ENCODE measurements around the gene LYSMD1.
A peak's percentile ranks its signal among the peaks of the same experiment; 100 is the strongest.

The LYSMD1 gene

DNA sequence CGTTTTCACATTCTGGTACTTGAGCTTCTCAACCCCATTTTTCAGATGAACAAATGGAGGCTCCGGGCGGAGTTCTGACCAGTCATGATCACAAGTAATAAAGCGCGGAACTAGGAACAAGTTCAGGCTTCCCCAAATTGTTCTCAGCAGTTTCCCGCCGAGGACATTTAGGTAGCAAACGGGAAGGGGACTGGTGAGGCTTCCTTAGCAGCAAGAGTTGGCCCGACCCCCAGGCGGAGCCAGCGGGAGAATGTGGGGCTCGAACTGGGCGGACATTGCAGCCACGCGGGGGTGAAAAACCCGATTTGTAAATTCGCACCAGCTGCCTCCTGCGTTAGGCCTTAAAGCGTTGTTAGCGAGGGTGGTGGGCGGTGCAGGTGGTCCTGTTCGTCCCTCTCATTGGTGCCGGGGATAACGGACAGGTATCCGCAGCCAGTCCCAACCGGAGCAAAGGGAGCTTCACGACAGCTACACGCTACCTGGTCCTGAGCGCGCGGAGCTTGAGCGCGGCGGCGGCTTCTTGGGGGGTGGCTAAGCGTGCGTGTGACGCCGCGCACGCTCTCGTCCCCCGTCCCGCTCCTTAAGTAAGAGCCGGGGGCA, 34.6 kb downstream of the LYSMD1 start:
- TF ChIP-seq JUND (IDR thresholded peaks at IDR 0.05; ENCODE audit: low read depth) = no peak
- in situ Hi-C loops (cut with HindIII; ENCODE audit: low pct_unique_long_range_greater_than_20kb, low sequenced_read_pairs) = no loop called here
- no peak for DNase-seq (ENCODE audit: low read depth in 1 of 2, low spot score in 1 of 2)

GRCh38 chr1:151128800-151129199, 36.9 kb downstream of the LYSMD1 start:
- in situ Hi-C loops (cut with HindIII; ENCODE audit: low pct_unique_long_range_greater_than_20kb, low sequenced_read_pairs) = no loop called here
- DNase-seq (ENCODE audit: low read depth in 1 of 2, low spot score in 1 of 2) = peak in 1 of 2 experiments; percentile 5

DNA sequence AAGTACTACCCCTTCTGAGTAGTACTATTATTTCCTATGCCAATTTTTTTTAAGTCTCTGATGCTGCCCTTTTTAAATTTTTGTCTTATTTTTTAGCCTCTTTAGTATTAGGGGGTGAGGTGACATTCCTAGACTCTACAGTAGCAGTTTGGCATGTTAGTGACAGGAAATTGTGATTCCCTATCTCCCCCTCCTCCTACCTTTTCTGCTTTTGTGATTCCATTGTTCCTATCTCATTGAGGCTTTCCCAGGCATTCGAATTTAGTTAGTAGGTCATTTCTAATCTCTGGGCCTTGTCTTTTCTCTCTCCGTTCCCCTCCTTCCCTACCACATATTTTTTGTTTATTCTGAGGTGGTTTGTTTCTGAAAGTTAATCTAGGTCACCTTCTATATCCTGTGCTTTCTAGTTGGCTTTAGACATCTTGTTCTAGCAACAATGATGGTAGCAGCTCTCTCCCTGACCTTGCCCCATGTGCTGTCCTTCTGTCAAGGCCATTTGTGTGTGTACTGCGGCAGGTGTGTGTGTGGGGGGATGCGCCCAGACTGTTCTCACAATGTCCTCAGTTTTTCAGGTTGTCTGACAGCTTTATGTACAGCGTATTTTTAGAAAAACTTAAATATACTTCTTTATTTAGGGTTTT, 40.8 kb downstream of the LYSMD1 start:
- no peak for TF ChIP-seq JUND (IDR thresholded peaks at IDR 0.05; ENCODE audit: low read depth)
- in situ Hi-C loops (cut with HindIII; ENCODE audit: low pct_unique_long_range_greater_than_20kb, low sequenced_read_pairs) = no loop called here
- peak in 1 of 2 experiments; percentile 1 for DNase-seq (ENCODE audit: low read depth in 1 of 2, low spot score in 1 of 2)

More at GRCh38 chr1:151128800-151129199, 36.9 kb downstream of the LYSMD1 start:
- no peak for TF ChIP-seq JUND (IDR thresholded peaks at IDR 0.05; ENCODE audit: low read depth)

DNA sequence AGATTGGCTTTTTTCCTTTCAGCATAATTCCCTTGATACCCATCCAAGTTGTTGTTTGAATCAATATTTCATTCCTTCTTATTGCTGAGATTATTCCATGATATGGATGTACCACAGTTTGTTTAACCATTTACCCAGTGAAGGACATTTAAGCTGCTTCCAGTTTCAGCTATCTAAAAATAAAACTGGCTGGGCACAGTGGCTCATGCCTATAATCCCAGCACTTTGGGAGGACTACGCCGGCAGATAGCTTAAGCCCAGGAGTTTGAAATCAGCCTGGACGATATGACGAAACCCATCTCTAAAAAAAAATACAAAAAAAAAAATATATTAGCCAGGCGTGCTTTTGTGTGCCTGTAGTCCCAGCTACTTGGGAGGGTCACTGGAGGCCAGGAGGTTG, 51.8 kb downstream of the LYSMD1 start:
- no peak for TF ChIP-seq JUND (IDR thresholded peaks at IDR 0.05; ENCODE audit: low read depth)
- no peak for DNase-seq (ENCODE audit: low read depth in 1 of 2, low spot score in 1 of 2)
- in situ Hi-C loops (cut with HindIII; ENCODE audit: low pct_unique_long_range_greater_than_20kb, low sequenced_read_pairs) = no loop called here
